ENCODE data around the gene RAE1. TPM values are rescaled to one million over a fixed set of nuclear protein-coding genes. Genes with fewer than 3 reads are reported as not detected.

The RAE1 gene
- total RNA-seq, 1 donor = 24.6 TPM

GRCh38 chr20:57326667-57327455, 24.2 kb upstream of the RAE1 start:
- H3K27me3 ChIP-seq (ENCODE audit: insufficient read depth, low read length) = peaks cover 3% of the 10 kb centered on the region
- no peak overlapping the region for H3K4me3 ChIP-seq (ENCODE audit: insufficient read depth, low read length)
- H2AFZ ChIP-seq (ENCODE audit: low read length) = no peak overlapping the region
- no peaks in the 10 kb centered on the region for H3K9me3 ChIP-seq (ENCODE audit: low read depth, low read length)
- no peaks in the 10 kb centered on the region for H3K36me3 ChIP-seq (ENCODE audit: insufficient read depth, low read length)
- H4K20me1 ChIP-seq (ENCODE audit: insufficient read depth, low read length) = no peaks in the 10 kb centered on the region
- H3K79me2 ChIP-seq (ENCODE audit: insufficient read depth, low read length) = no peaks in the 10 kb centered on the region
- H3K4me2 ChIP-seq (ENCODE audit: insufficient read depth, low read length) = no peak overlapping the region
- H3K27ac ChIP-seq (ENCODE audit: low read depth, low read length) = no peak overlapping the region
- DNase-seq (ENCODE audit: insufficient read length, low spot score, missing footprints) = no peak
- H3K4me1 ChIP-seq (ENCODE audit: insufficient read depth, low read length) = peaks cover 3% of the 10 kb centered on the region
- TF ChIP-seq CTCF (IDR thresholded peaks at IDR 0.05; ENCODE audit: extremely low read depth, low read depth, low read length) = no peak

- peaks cover under 1% of the 10 kb centered on the region for H3K4me1 ChIP-seq (ENCODE audit: insufficient read depth, low read length)
- no peak for TF ChIP-seq CTCF (IDR thresholded peaks at IDR 0.05; ENCODE audit: extremely low read depth, low read depth, low read length)
- H2AFZ ChIP-seq (ENCODE audit: low read length) = no peak overlapping the region
- no peaks in the 10 kb centered on the region for H4K20me1 ChIP-seq (ENCODE audit: insufficient read depth, low read length)
- no peak overlapping the region for H3K4me2 ChIP-seq (ENCODE audit: insufficient read depth, low read length)
- H3K9me3 ChIP-seq (ENCODE audit: low read depth, low read length) = no peaks in the 10 kb centered on the region
- no peak overlapping the region for H3K27ac ChIP-seq (ENCODE audit: low read depth, low read length)
- H3K79me2 ChIP-seq (ENCODE audit: insufficient read depth, low read length) = no peaks in the 10 kb centered on the region
- no peak for DNase-seq (ENCODE audit: insufficient read length, low spot score, missing footprints)
- H3K27me3 ChIP-seq (ENCODE audit: insufficient read depth, low read length) = peaks cover 5% of the 10 kb centered on the region
- H3K4me3 ChIP-seq (ENCODE audit: insufficient read depth, low read length) = no peak overlapping the region
- no peaks in the 10 kb centered on the region for H3K36me3 ChIP-seq (ENCODE audit: insufficient read depth, low read length)
These were observed 23.2 kb upstream of the RAE1 start for GRCh38 chr20:57327820-57328219.

GRCh38 chr20:57329608-57330221, 21.3 kb upstream of the RAE1 start, which contains the start of gene SPO11:
TSS of gene SPO11 (plus strand) at chr20:57329803. CDS start at chr20:57329868, 65 bp downstream.
- TF ChIP-seq CTCF (IDR thresholded peaks at IDR 0.05; ENCODE audit: extremely low read depth, low read depth, low read length) = no peak
- no peak within 1 kb of the TSS for H3K27ac ChIP-seq (ENCODE audit: low read depth, low read length)
- no peak for DNase-seq (ENCODE audit: insufficient read length, low spot score, missing footprints)
- no peaks in the 10 kb centered on the region for H3K4me1 ChIP-seq (ENCODE audit: insufficient read depth, low read length)
- peaks cover 5% of the 10 kb centered on the region for H3K27me3 ChIP-seq (ENCODE audit: insufficient read depth, low read length)
- H3K79me2 ChIP-seq (ENCODE audit: insufficient read depth, low read length) = no peaks in the 10 kb centered on the region
- no peak within 1 kb of the TSS for H2AFZ ChIP-seq (ENCODE audit: low read length)
- H4K20me1 ChIP-seq (ENCODE audit: insufficient read depth, low read length) = no peaks in the 10 kb centered on the region
- H3K4me2 ChIP-seq (ENCODE audit: insufficient read depth, low read length) = no peak within 1 kb of the TSS
- no peak within 1 kb of the TSS for H3K4me3 ChIP-seq (ENCODE audit: insufficient read depth, low read length)
- H3K9me3 ChIP-seq (ENCODE audit: low read depth, low read length) = no peaks in the 10 kb centered on the region
- no peaks in the 10 kb centered on the region for H3K36me3 ChIP-seq (ENCODE audit: insufficient read depth, low read length)

GRCh38 chr20:57330998-57331397, 20.1 kb upstream of the RAE1 start:
- Histone ChIP-seq H3K4me2 (ENCODE audit: insufficient read depth, low read length) (no peak overlapping the region), H4K20me1 (ENCODE audit: insufficient read depth, low read length) (no peaks in the 10 kb centered on the region), H3K4me3 (ENCODE audit: insufficient read depth, low read length) (no peak overlapping the region), H3K9me3 (ENCODE audit: low read depth, low read length) (no peaks in the 10 kb centered on the region), H3K79me2 (ENCODE audit: insufficient read depth, low read length) (no peaks in the 10 kb centered on the region), H3K36me3 (ENCODE audit: insufficient read depth, low read length) (no peaks in the 10 kb centered on the region), H3K27ac (ENCODE audit: low read depth, low read length) (no peak overlapping the region), H3K4me1 (ENCODE audit: insufficient read depth, low read length) (no peaks in the 10 kb centered on the region), H3K27me3 (ENCODE audit: insufficient read depth, low read length) (peaks cover 5% of the 10 kb centered on the region), H2AFZ (ENCODE audit: low read length) (no peak overlapping the region)
- no peak for DNase-seq (ENCODE audit: insufficient read length, low spot score, missing footprints)
- TF ChIP-seq CTCF (IDR thresholded peaks at IDR 0.05; ENCODE audit: extremely low read depth, low read depth, low read length) = no peak

All from osteoblast (primary cell).